ENCODE measurements around the gene HIVEP2.

Gene HIVEP2

GRCh38 chr6:142901611-142902010, 43.4 kb downstream of the HIVEP2 start:
- no peak for TF ChIP-seq SPI1 (IDR thresholded peaks at IDR 0.05; ENCODE audit: borderline replicate concordance, low read depth)
- TF ChIP-seq POLR2AphosphoS5 (IDR thresholded peaks at IDR 0.05; ENCODE audit: low read depth): no peak
- no peak for TF ChIP-seq REST (IDR thresholded peaks at IDR 0.05; ENCODE audit: insufficient replicate concordance, low read depth)
- TF ChIP-seq GABPA (IDR thresholded peaks at IDR 0.05; ENCODE audit: low read depth): no peak
- TF ChIP-seq, protein P1, sequence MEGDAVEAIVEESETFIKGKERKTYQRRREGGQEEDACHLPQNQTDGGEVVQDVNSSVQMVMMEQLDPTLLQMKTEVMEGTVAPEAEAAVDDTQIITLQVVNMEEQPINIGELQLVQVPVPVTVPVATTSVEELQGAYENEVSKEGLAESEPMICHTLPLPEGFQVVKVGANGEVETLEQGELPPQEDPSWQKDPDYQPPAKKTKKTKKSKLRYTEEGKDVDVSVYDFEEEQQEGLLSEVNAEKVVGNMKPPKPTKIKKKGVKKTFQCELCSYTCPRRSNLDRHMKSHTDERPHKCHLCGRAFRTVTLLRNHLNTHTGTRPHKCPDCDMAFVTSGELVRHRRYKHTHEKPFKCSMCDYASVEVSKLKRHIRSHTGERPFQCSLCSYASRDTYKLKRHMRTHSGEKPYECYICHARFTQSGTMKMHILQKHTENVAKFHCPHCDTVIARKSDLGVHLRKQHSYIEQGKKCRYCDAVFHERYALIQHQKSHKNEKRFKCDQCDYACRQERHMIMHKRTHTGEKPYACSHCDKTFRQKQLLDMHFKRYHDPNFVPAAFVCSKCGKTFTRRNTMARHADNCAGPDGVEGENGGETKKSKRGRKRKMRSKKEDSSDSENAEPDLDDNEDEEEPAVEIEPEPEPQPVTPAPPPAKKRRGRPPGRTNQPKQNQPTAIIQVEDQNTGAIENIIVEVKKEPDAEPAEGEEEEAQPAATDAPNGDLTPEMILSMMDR (IDR thresholded peaks at IDR 0.05; ENCODE audit: insufficient read depth, low read length): no peak
- DNase-seq (ENCODE audit: low read depth in 1 of 2, low spot score in 1 of 2): no peak
- Histone ChIP-seq H3K27me3 (ENCODE audit: insufficient read depth, poor library complexity, severe bottlenecking) (no peaks in the 10 kb centered on the region), H3K27ac (replicated peaks) (no peak overlapping the region), H3K4me3 (replicated peaks; ENCODE audit: insufficient read depth, low read length) (no peak overlapping the region)

DNA sequence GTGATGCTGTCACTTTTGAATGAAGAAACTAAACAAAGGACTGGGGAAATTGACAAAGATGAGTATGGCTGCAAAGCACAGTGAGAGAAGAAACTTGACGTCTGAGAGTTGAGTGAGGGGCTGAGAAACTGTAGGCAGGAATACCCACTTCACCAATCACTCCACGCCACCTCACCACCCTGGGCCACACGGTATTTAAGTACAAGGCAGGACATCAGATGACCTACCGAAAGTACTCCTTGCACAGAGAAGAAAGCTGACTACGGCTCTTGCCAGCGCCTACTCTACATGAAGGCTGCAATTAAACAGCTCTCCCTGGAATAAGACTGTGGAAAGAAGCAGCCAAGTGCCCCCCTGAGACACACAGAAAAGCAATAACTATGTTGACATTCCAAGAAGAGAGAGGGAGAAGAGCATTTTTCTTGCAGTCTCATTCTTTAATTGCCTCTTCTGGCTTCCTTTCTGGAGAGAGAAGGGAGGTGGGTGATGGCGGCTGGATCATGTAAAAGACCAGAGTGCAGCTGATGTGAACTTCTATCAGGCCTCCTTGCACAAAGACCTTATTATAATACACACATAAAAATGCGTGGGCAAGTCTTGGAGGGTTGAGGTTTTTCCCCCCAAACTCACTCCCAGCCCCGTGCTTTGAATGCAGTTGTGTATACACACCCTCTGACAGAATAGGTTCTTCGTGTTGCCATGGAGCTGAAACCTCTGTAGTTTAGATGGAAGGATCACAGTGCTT, 44.6 kb downstream of the HIVEP2 start:
- no peak for DNase-seq (ENCODE audit: low read depth in 1 of 2, low spot score in 1 of 2)
- H3K4me3 ChIP-seq (replicated peaks; ENCODE audit: insufficient read depth, low read length): no peak overlapping the region
- H3K27me3 ChIP-seq (ENCODE audit: insufficient read depth, poor library complexity, severe bottlenecking): no peaks in the 10 kb centered on the region
- TF ChIP-seq SPI1 (IDR thresholded peaks at IDR 0.05; ENCODE audit: borderline replicate concordance, low read depth) (no peak), REST (IDR thresholded peaks at IDR 0.05; ENCODE audit: insufficient replicate concordance, low read depth) (no peak), POLR2AphosphoS5 (IDR thresholded peaks at IDR 0.05; ENCODE audit: low read depth) (no peak), GABPA (IDR thresholded peaks at IDR 0.05; ENCODE audit: low read depth) (no peak)
- TF ChIP-seq, protein P1 (IDR thresholded peaks at IDR 0.05; ENCODE audit: insufficient read depth, low read length): no peak
- no peak overlapping the region for H3K27ac ChIP-seq (replicated peaks)

DNA sequence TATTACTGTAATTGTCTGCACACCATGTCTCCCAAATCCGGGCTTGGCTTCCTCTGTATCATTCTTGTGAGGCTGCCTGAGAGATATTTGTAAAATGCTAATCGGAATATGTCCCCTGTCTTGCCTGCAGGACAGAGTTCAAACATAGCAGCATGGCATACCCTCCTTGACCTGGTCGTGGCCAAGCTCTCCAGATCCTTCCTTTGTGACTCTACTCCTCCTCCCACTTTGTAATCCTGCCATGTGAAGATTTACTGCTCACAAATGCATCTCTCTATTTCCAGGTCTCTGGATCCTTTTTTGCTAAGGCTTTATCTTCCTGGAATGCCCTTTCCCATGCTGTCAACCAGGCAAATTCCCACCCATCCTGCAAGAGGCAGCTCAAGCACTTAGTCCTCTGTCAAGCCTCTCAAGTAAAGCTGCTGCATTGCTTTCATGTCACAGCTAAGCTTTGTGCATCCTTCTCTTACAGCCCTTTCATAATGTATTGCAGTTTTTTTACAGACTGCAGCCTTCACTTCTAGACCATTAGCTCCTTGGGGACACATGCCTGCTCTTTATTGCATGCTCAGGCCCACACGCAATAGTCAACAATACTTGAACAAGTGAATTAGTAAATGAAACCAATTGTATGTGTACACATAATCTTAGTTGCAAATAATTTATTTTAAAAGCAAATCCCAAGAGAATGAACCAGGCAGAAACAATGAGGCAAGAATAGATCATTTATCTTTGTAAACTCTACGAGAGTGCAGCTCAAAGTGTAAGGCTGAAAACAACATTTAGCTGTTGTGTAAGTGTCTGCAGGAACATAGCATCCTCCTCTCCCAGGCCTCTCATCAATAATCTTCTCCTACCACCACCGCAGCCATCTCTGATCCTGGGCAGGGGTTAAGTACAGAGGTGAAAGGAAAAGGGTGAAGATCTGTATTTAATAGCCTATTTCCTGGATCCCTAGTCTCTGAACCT, 45.8 kb downstream of the HIVEP2 start:
- Histone ChIP-seq H3K27ac (replicated peaks) (no peak overlapping the region), H3K27me3 (ENCODE audit: insufficient read depth, poor library complexity, severe bottlenecking) (no peaks in the 10 kb centered on the region), H3K4me3 (replicated peaks; ENCODE audit: insufficient read depth, low read length) (no peak overlapping the region)
- TF ChIP-seq GABPA (IDR thresholded peaks at IDR 0.05; ENCODE audit: low read depth): no peak
- TF ChIP-seq REST (IDR thresholded peaks at IDR 0.05; ENCODE audit: insufficient replicate concordance, low read depth): no peak
- TF ChIP-seq POLR2AphosphoS5 (IDR thresholded peaks at IDR 0.05; ENCODE audit: low read depth): no peak
- no peak for DNase-seq (ENCODE audit: low read depth in 1 of 2, low spot score in 1 of 2)

All from HL-60 (cell line).